Liver (tissue), 9 donors: Measurements from ENCODE around the gene SMOC2. TPM values are rescaled to one million over a fixed set of nuclear protein-coding genes. Genes with fewer than 3 reads are reported as not detected.

Source experiments
- DNase-seq: peaks from one replicate; pipeline ENCODE4 v3.0.0-alpha.2; 2017; ENCODE audit warnings: low spot score
- H3K27ac ChIP-seq, 2 donors: one replicate each; pipeline ENCODE4 v1.7.0; 2013; ENCODE audit warnings: inconsistent platforms in 2 of 2, low read length in 2 of 2, control low read depth in 1 of 2, low read depth in 1 of 2, mild to moderate bottlenecking in 1 of 2
- H3K27me3 ChIP-seq, 4 donors: one replicate each; pipeline versions ENCODE4 v1.6.1 to v1.7.0; 2013; ENCODE audit warnings: low read length in 3 of 4, inconsistent platforms in 1 of 4, mild to moderate bottlenecking in 1 of 4, moderate library complexity in 1 of 4; ENCODE audit not compliant: control insufficient read depth in 4 of 4, insufficient read depth in 4 of 4
- H3K36me3 ChIP-seq, 4 donors: one replicate each; pipeline versions ENCODE4 v1.6.1 to v1.7.0; 2013; ENCODE audit warnings: low read length in 3 of 4, mild to moderate bottlenecking in 3 of 4, low read depth in 1 of 4, moderate library complexity in 1 of 4; ENCODE audit not compliant: control insufficient read depth in 4 of 4, insufficient read depth in 3 of 4
- H3K4me1 ChIP-seq, 4 donors: one replicate each; pipeline versions ENCODE4 v1.6.1 to v1.7.0; 2013; ENCODE audit warnings: low read length in 3 of 4, mild to moderate bottlenecking in 3 of 4, moderate library complexity in 1 of 4; ENCODE audit not compliant: control insufficient read depth in 4 of 4, insufficient read depth in 4 of 4
- H3K4me3 ChIP-seq, 3 donors: one replicate each; pipeline versions ENCODE4 v1.6.1 to v1.7.0; 2013; ENCODE audit warnings: low read length in 3 of 3, control low read depth in 1 of 3, low read depth in 1 of 3, mild to moderate bottlenecking in 1 of 3
- H3K9ac ChIP-seq, 2 donors: one replicate each; pipeline ENCODE4 v1.7.0; 2013; ENCODE audit warnings: low read length in 2 of 2, mild to moderate bottlenecking in 2 of 2, moderate library complexity in 2 of 2, control low read depth in 1 of 2, low read depth in 1 of 2
- H3K9me3 ChIP-seq, 4 donors: one replicate each; pipeline versions ENCODE4 v1.6.1 to v1.7.0; 2013; ENCODE audit warnings: low read length in 3 of 4; ENCODE audit not compliant: control insufficient read depth in 4 of 4
- EGR1 ChIP-seq, 2 donors: IDR thresholded peaks; 2 replicates each; pipeline ENCODE4 v1.6.1; 2016 to 2018; ENCODE audit warnings: antibody characterized with exemption in 2 of 2, low read depth in 2 of 2
- FOXA1 ChIP-seq: IDR thresholded peaks from 2 replicates; pipeline ENCODE4 v1.6.1; 2016; ENCODE audit warnings: antibody characterized with exemption
- GABPA ChIP-seq, 2 donors: IDR thresholded peaks in 1 of 2; conservative IDR thresholded peaks in 1 of 2; 2 replicates each; pipeline ENCODE4 v1.6.1; 2016; ENCODE audit warnings: antibody characterized with exemption in 2 of 2, mild to moderate bottlenecking in 1 of 2, moderate library complexity in 1 of 2
- HNF4G ChIP-seq: IDR thresholded peaks from 2 replicates; pipeline ENCODE4 v1.6.1; 2016; ENCODE audit warnings: antibody characterized with exemption
- JUND ChIP-seq, 2 donors: IDR thresholded peaks; 2 replicates each; pipeline ENCODE4 v1.6.1; 2016; ENCODE audit warnings: antibody characterized with exemption in 2 of 2
- NR2F2 ChIP-seq: IDR thresholded peaks from 2 replicates; pipeline ENCODE4 v1.6.1; 2016; ENCODE audit warnings: antibody characterized with exemption
- RAD21 ChIP-seq, 2 donors: IDR thresholded peaks; 2 replicates each; pipeline ENCODE4 v1.6.1; 2016; ENCODE audit warnings: antibody characterized with exemption in 2 of 2, mild to moderate bottlenecking in 2 of 2
- SP1 ChIP-seq: IDR thresholded peaks from 2 replicates; pipeline ENCODE4 v1.6.1; 2018; ENCODE audit warnings: antibody characterized with exemption, mild to moderate bottlenecking
- WGBS: extraction: QIAGEN DNeasy Blood & Tissue Kit; methylation state at CpG from one replicate; pipeline ENCODE4 v1.1.7; 2013; 5-methylcytosine and 5-hydroxymethylcytosine counted together
- polyA plus RNA-seq, 2 donors: library from polyadenylated mRNA; stranded (reverse) in 1 of 2; unstranded in 1 of 2; fragments of 200-250 nt in 1 of 2; fragments of >200 nt in 1 of 2; fragmentation: Nextera tagmentation in 1 of 2; extraction: Ambion mirVana in 1 of 2; gene quantifications; one replicate each; pipeline versions ENCODE4 v1.2.1 to v1.2.3, GENCODE V29; 2013 to 2015
- total RNA-seq, 2 donors: library from RNA; depleted of rRNA; stranded (reverse); fragments of >200 nt; gene quantifications; one replicate each; pipeline ENCODE4 v1.2.3, GENCODE V29; 2014
- TF ChIP-seq, protein P1 (sequence below): IDR thresholded peaks from 2 replicates; pipeline ENCODE4 v1.6.1; 2016; ENCODE audit warnings: antibody characterized with exemption, mild to moderate bottlenecking
- donor health status: healthy.
- donor health status: healthy.
- donor health status: healthy.
- donor health status: healthy.
- donor health status: healthy.

The SMOC2 gene
- total and polyA plus RNA-seq, 4 donors: 0.23 to 1.9 (median 1.1) TPM

GRCh38 chr6:168582571-168582981 lies 141.6 kb downstream of the SMOC2 start:
- Histone ChIP-seq H3K27ac (no peak overlapping the region), H3K27me3 (peaks cover 0 to 4% (median 1%) of the 10 kb centered on the region in 4 donors), H3K9ac (no peak overlapping the region), H3K9me3 (no peaks in the 10 kb centered on the region), H3K36me3 (no peaks in the 10 kb centered on the region), H3K4me1 (no peaks in the 10 kb centered on the region), H3K4me3 (no peak overlapping the region)
- DNase-seq: no peak
- 87% methylated on average over 21 of the region's 21 CpGs for WGBS
- TF ChIP-seq, protein P1, sequence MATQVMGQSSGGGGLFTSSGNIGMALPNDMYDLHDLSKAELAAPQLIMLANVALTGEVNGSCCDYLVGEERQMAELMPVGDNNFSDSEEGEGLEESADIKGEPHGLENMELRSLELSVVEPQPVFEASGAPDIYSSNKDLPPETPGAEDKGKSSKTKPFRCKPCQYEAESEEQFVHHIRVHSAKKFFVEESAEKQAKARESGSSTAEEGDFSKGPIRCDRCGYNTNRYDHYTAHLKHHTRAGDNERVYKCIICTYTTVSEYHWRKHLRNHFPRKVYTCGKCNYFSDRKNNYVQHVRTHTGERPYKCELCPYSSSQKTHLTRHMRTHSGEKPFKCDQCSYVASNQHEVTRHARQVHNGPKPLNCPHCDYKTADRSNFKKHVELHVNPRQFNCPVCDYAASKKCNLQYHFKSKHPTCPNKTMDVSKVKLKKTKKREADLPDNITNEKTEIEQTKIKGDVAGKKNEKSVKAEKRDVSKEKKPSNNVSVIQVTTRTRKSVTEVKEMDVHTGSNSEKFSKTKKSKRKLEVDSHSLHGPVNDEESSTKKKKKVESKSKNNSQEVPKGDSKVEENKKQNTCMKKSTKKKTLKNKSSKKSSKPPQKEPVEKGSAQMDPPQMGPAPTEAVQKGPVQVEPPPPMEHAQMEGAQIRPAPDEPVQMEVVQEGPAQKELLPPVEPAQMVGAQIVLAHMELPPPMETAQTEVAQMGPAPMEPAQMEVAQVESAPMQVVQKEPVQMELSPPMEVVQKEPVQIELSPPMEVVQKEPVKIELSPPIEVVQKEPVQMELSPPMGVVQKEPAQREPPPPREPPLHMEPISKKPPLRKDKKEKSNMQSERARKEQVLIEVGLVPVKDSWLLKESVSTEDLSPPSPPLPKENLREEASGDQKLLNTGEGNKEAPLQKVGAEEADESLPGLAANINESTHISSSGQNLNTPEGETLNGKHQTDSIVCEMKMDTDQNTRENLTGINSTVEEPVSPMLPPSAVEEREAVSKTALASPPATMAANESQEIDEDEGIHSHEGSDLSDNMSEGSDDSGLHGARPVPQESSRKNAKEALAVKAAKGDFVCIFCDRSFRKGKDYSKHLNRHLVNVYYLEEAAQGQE: no peak

GRCh38 chr6:168583126-168583525 lies 142.1 kb downstream of the SMOC2 start:
- peaks cover 0 to 4% (median 1%) of the 10 kb centered on the region in 4 donors for H3K27me3 ChIP-seq
- no peaks in the 10 kb centered on the region for H3K36me3 ChIP-seq
- WGBS: 83% methylated on average over 6 of the region's 6 CpGs
- no peak overlapping the region for H3K4me3 ChIP-seq
- no peaks in the 10 kb centered on the region for H3K9me3 ChIP-seq
- no peak for DNase-seq
- no peak overlapping the region for H3K9ac ChIP-seq
- H3K27ac ChIP-seq: peak overlapping the region in 1 of 2 donors; percentile 28
- TF ChIP-seq NR2F2 (no peak), EGR1 (IDR thresholded peaks at IDR 0.05; ENCODE audit: low read depth in 2 of 2) (no peak), JUND (IDR thresholded peaks at IDR 0.05) (no peak), GABPA (IDR thresholded peaks at IDR 0.05 in 1 of 2, conservative IDR thresholded peaks at IDR 0.05 in 1 of 2) (no peak), SP1 (no peak)
- no peaks in the 10 kb centered on the region for H3K4me1 ChIP-seq

- no peaks in the 10 kb centered on the region for H3K4me1 ChIP-seq
- no peak for DNase-seq
- 74% methylated on average over 9 of the region's 9 CpGs for WGBS
- no peaks in the 10 kb centered on the region for H3K9me3 ChIP-seq
- no peak overlapping the region for H3K4me3 ChIP-seq
- peak overlapping the region; percentile 31 to 54 for H3K27ac ChIP-seq
- TF ChIP-seq FOXA1 (no peak), RAD21 (IDR thresholded peaks at IDR 0.05) (no peak), HNF4G (no peak)
- H3K27me3 ChIP-seq: peaks cover 0 to 4% (median 1%) of the 10 kb centered on the region in 4 donors
- H3K9ac ChIP-seq: no peak overlapping the region
- no peaks in the 10 kb centered on the region for H3K36me3 ChIP-seq
These were observed 142.8 kb downstream of the SMOC2 start for GRCh38 chr6:168583821-168584220.

GRCh38 chr6:168584249-168584648 lies 143.3 kb downstream of the SMOC2 start:
- H3K9me3 ChIP-seq: no peaks in the 10 kb centered on the region
- DNase-seq: no peak
- peak overlapping the region; percentile 31 to 54 for H3K27ac ChIP-seq
- H3K36me3 ChIP-seq: no peaks in the 10 kb centered on the region
- H3K4me1 ChIP-seq: no peaks in the 10 kb centered on the region
- TF ChIP-seq NR2F2: no peak
- no peak overlapping the region for H3K9ac ChIP-seq
- H3K4me3 ChIP-seq: no peak overlapping the region
- 71% methylated on average over 6 of the region's 6 CpGs for WGBS
- peaks cover 0 to 4% (median 1%) of the 10 kb centered on the region in 4 donors for H3K27me3 ChIP-seq
